Pancreas (tissue), 10 donors: ENCODE measurements around the gene STIM1. TPM values are rescaled to one million over a fixed set of nuclear protein-coding genes. Genes with fewer than 3 reads are reported as not detected.

ENCODE experiments used
- ATAC-seq, 4 donors: fragments of 200-7000 bp; cut with Tn5 transposase; one replicate each; pipeline versions ENCODE4 v1.8.0 to v1.9.1; 2020; ENCODE audit warnings: mild to moderate bottlenecking in 4 of 4, moderate library complexity in 4 of 4
- DNase-seq, 6 donors: peaks; one replicate each; pipeline ENCODE4 v3.0.0-alpha.2; 2020
- FAIRE-seq: peaks from 2 replicates; lab custom pipeline; 2012; peaks lifted over from hg19 to GRCh38; lab: Jason Lieb, UNC
- H3K27ac ChIP-seq, 4 donors: fragments of 200-600 bp; sonication (generic); 1 replicate in 3 of 4; 2 replicates in 1 of 4; pipeline versions ENCODE4 v1.5.0 to v1.8.0; 2020
- H3K27me3 ChIP-seq, 4 donors: fragments of 200-600 bp; one replicate each; pipeline ENCODE4 v1.8.0; 2021
- H3K36me3 ChIP-seq, 3 donors: fragments of 200-600 bp; sonication (generic) in 1 of 3; one replicate each; pipeline versions ENCODE4 v1.5.0 to v1.8.0; 2020 to 2021
- H3K4me1 ChIP-seq, 3 donors: fragments of 200-600 bp; one replicate each; pipeline ENCODE4 v1.8.0; 2021
- H3K4me3 ChIP-seq, 4 donors: fragments of 200-600 bp; sonication (generic) in 2 of 4; one replicate each; pipeline versions ENCODE4 v1.5.0 to v1.8.0; 2020 to 2021
- H3K9me3 ChIP-seq, 4 donors: fragments of 200-600 bp; one replicate each; pipeline ENCODE4 v1.8.0; 2021
- CTCF ChIP-seq, 4 donors: fragments of 200-600 bp; sonication (generic) in 3 of 4; IDR thresholded peaks; one replicate each; pipeline versions ENCODE4 v1.5.0 to v1.8.0; 2021; ENCODE audit warnings: antibody characterized with exemption in 4 of 4
- WGBS, 2 donors: extraction: QIAGEN DNeasy Blood & Tissue Kit; methylation state at CpG; one replicate each; pipeline ENCODE4 v1.1.7; 2013; 5-methylcytosine and 5-hydroxymethylcytosine counted together
- intact Hi-C, 3 donors: fragments of 100-400 bp; cut with DNase I; formaldehyde crosslinking; loops; one replicate each; pipeline versions ENCODE4 v1.11.1 to v1.14.2; 2022
- polyA plus RNA-seq, 2 donors: library from polyadenylated mRNA; stranded (reverse); fragments of 200-250 nt; gene quantifications; one replicate each; pipeline ENCODE4 v1.2.3, GENCODE V29; 2013
- total RNA-seq, 6 donors: library from RNA; stranded (reverse); fragmentation: NEBNext Ultra II Directional in 4 of 6; extraction: Animal tissue kit (Norgen Biotek cat#: 25700) in 4 of 6; gene quantifications; one replicate each; pipeline versions ENCODE4 v1.2.1 to v1.2.4, GENCODE V29; 2021 to 2023
- donor health status: healthy with polysubstance abuse.
- donor health status: DM: no; HTN: no; CAD: no; lungs with moderate emphysema.
- donor health status: DM: no; HTN: no; CAD: no.
- donor health status: control.
- donor health status: control.
- donor health status: Bipolar disorder and iron deficiency.
- donor health status: DM: yes; HTN: yes; CAD: no.
- donor health status: DM: no; HTN: no; CAD: no.
- donor health status: DM: no; HTN: no; CAD: no.
- donor health status: DM: yes; HTN: yes; CAD: no.

The STIM1 gene
- total and polyA plus RNA-seq, 8 donors = 10.2 to 28.9 (median 18.8) TPM

- H3K4me3 ChIP-seq = no peak overlapping the region
- H3K9me3 ChIP-seq = no peaks in the 10 kb centered on the region
- DNase-seq (no peak), FAIRE-seq (no peak), ATAC-seq (no peak)
- 91 to 92% methylated on average over 9 of the region's 9 CpGs for WGBS, 2 donors
- H3K27ac ChIP-seq = no peak overlapping the region
- no peaks in the 10 kb centered on the region for H3K27me3 ChIP-seq
- H3K36me3 ChIP-seq = no peaks in the 10 kb centered on the region
- peaks cover 0 to 4% (median 0%) of the 10 kb centered on the region in 3 donors for H3K4me1 ChIP-seq
- TF ChIP-seq CTCF (IDR thresholded peaks at IDR 0.05) = no peak
- intact Hi-C loops = no loop called here
Measured at GRCh38 chr11:3981084-3981633, 125.7 kb downstream of the STIM1 start.

- ATAC-seq (no peak), FAIRE-seq (no peak), DNase-seq (no peak)
- Histone ChIP-seq H3K9me3 (no peaks in the 10 kb centered on the region), H3K4me3 (no peak overlapping the region), H3K27me3 (no peaks in the 10 kb centered on the region), H3K27ac (no peak overlapping the region), H3K4me1 (peaks cover 0 to 13% (median 3%) of the 10 kb centered on the region in 3 donors), H3K36me3 (no peaks in the 10 kb centered on the region)
- 99 to 100% methylated on average over 2 of the region's 2 CpGs for WGBS, 2 donors
- intact Hi-C loops = no loop called here
- no peak for TF ChIP-seq CTCF (IDR thresholded peaks at IDR 0.05)
Measured at GRCh38 chr11:3982431-3982830, 127.0 kb downstream of the STIM1 start.

- no peak for ATAC-seq
- Histone ChIP-seq H3K27ac (no peak overlapping the region), H3K4me1 (peaks cover 0 to 13% (median 4%) of the 10 kb centered on the region in 3 donors), H3K9me3 (no peaks in the 10 kb centered on the region), H3K4me3 (no peak overlapping the region), H3K36me3 (no peaks in the 10 kb centered on the region), H3K27me3 (no peaks in the 10 kb centered on the region)
- 95 to 96% methylated on average over 3 of the region's 3 CpGs for WGBS, 2 donors
- intact Hi-C loops = no loop called here
- no peak for DNase-seq
- FAIRE-seq = no peak
- no peak for TF ChIP-seq CTCF (IDR thresholded peaks at IDR 0.05)
Measured at GRCh38 chr11:3983101-3983500, 127.6 kb downstream of the STIM1 start.

- ATAC-seq = no peak
- no peak overlapping the region for H3K27ac ChIP-seq
- no peak for TF ChIP-seq CTCF (IDR thresholded peaks at IDR 0.05)
- no peaks in the 10 kb centered on the region for H3K27me3 ChIP-seq
- peaks cover 0 to 13% (median 4%) of the 10 kb centered on the region in 3 donors for H3K4me1 ChIP-seq
- H3K9me3 ChIP-seq = no peaks in the 10 kb centered on the region
- no peak for FAIRE-seq
- DNase-seq = no peak
- H3K4me3 ChIP-seq = no peak overlapping the region
- no peaks in the 10 kb centered on the region for H3K36me3 ChIP-seq
- intact Hi-C loops = no loop called here
- 81 to 83% methylated on average over 5 of the region's 5 CpGs for whole genome bisulfite sequencing, 2 donors
Measured at GRCh38 chr11:3984896-3985295, 129.4 kb downstream of the STIM1 start.

- no peak overlapping the region for H3K4me3 ChIP-seq
- no peak for ATAC-seq
- H3K9me3 ChIP-seq = no peaks in the 10 kb centered on the region
- DNase-seq = no peak
- H3K36me3 ChIP-seq = no peaks in the 10 kb centered on the region
- intact Hi-C loops = no loop called here
- no peaks in the 10 kb centered on the region for H3K27me3 ChIP-seq
- H3K27ac ChIP-seq = no peak overlapping the region
- peaks cover 0 to 13% (median 4%) of the 10 kb centered on the region in 3 donors for H3K4me1 ChIP-seq
- no peak for FAIRE-seq
- TF ChIP-seq CTCF (IDR thresholded peaks at IDR 0.05) = no peak
Measured at GRCh38 chr11:3985631-3986030, 130.2 kb downstream of the STIM1 start.
